ENCODE measurements around the gene MBD2. TPM values are rescaled to one million over a fixed set of nuclear protein-coding genes. Genes with fewer than 3 reads are reported as not detected.
A peak's percentile ranks its signal among the peaks of the same experiment; 100 is the strongest.
"Not testable (repeated sequence)": the region's sequence is repeated elsewhere in the genome, so short reads cannot be mapped to it uniquely, and the experiment has no call there.

Gene MBD2
- total and polyA plus RNA-seq, 8 donors: 62.3 to 89.6 (median 76.3) TPM

DNA sequence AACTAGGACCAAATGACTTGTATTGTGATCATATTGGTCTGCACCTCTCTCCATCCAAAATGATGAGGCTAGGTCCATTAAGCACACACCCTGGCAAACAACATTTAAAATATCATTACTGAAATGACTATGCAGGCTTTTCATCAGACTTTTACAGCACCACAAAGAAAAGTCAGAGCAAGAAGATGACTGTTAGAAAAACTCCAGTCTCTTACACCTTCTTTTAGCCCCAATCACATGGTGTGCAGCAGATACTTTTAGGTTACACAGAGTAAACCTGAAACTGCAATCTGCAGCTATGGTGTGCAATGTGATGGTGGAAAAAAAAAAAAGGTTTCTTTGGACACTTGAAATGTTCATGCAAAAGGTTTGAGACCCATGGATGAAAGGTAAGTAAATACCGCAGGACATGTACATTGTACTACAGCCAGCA lies 39.5 kb upstream of the MBD2 start:
- ATAC-seq (no peak), DNase-seq (peak in 1 of 4 donors; percentile 33)
- H3K27ac ChIP-seq: no peak overlapping the region
- H3K4me1 ChIP-seq: peaks cover 0 to 45% of the 10 kb centered on the region in 2 donors
- intact Hi-C loops (cut with DNase I): no loop called here
- TF ChIP-seq, protein P1, sequence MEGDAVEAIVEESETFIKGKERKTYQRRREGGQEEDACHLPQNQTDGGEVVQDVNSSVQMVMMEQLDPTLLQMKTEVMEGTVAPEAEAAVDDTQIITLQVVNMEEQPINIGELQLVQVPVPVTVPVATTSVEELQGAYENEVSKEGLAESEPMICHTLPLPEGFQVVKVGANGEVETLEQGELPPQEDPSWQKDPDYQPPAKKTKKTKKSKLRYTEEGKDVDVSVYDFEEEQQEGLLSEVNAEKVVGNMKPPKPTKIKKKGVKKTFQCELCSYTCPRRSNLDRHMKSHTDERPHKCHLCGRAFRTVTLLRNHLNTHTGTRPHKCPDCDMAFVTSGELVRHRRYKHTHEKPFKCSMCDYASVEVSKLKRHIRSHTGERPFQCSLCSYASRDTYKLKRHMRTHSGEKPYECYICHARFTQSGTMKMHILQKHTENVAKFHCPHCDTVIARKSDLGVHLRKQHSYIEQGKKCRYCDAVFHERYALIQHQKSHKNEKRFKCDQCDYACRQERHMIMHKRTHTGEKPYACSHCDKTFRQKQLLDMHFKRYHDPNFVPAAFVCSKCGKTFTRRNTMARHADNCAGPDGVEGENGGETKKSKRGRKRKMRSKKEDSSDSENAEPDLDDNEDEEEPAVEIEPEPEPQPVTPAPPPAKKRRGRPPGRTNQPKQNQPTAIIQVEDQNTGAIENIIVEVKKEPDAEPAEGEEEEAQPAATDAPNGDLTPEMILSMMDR (IDR thresholded peaks at IDR 0.05): no peak
- no peaks in the 10 kb centered on the region for H3K9me3 ChIP-seq
- no peaks in the 10 kb centered on the region for H3K27me3 ChIP-seq
- H3K36me3 ChIP-seq: no peaks in the 10 kb centered on the region
- no peak overlapping the region for H3K4me3 ChIP-seq

DNA sequence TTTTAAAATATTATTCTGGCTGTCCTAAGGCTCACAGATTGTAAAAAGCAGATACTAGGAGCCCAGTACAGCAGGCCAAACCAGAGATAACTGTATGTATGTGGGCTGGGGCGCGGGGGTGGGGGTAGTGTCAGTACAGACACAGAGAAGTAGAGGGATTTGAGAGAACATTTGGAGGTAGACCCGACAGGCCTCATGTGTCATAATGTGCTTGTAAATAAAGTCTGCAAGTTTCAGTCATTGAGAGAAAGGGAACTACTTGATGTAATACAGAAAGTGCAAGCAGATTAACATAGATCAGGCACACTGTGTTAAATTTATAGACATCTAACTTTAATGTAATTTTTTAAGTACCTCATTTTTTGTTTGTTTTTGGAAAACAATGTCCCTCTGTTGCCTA lies 37.4 kb upstream of the MBD2 start:
- no peak for DNase-seq
- no peaks in the 10 kb centered on the region for H3K9me3 ChIP-seq
- no peaks in the 10 kb centered on the region for H3K36me3 ChIP-seq
- intact Hi-C loops (cut with DNase I): no loop called here
- H3K27me3 ChIP-seq: no peaks in the 10 kb centered on the region
- TF ChIP-seq, protein P1 (IDR thresholded peaks at IDR 0.05): no peak
- no peak overlapping the region for H3K4me3 ChIP-seq
- H3K4me1 ChIP-seq: peaks cover 0 to 55% of the 10 kb centered on the region in 2 donors
- ATAC-seq: peak; percentile 51
- peak overlapping the region; percentile 11 to 82 for H3K27ac ChIP-seq

DNA sequence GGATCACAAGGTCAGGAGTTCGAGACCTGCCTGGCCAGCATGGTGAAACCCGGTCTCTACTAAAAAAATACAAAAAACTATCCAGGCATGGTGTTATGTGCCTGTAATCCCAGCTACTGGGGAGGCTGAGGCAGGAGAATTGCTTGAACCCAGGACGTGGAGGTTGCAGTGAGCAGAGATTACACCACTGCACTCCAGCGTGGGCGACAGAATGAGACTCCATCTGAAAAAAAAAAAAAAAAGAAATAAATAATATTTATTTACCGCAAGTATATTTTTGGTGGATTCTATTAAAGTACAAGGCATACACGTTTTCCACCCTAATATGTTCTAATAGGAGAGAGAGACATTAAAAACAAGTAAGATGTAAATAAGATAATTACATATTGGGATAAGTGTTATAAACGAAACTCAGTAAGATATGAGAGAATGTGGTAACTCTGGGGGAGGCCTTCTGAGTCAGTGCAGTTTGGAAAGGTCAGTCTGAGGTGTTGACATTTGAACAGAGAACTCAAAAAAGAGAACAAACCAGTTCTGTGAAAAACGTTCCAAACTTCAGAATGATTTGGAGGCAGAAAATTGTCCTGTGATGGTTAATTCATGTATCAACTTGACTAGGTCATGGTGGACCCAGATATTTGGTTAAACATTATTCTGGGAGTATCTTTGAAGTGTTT lies 36.1 kb upstream of the MBD2 start:
- no peaks in the 10 kb centered on the region for H3K36me3 ChIP-seq
- TF ChIP-seq, protein P1 (IDR thresholded peaks at IDR 0.05): no peak
- H3K27ac ChIP-seq: peak overlapping the region in 1 of 2 donors; percentile 82
- ATAC-seq (peak; percentile 88), DNase-seq (peak in 1 of 4 donors; percentile 53)
- peaks cover 0 to 61% of the 10 kb centered on the region in 2 donors for H3K4me1 ChIP-seq
- intact Hi-C loops (cut with DNase I): no loop called here
- H3K27me3 ChIP-seq: no peaks in the 10 kb centered on the region
- H3K4me3 ChIP-seq: no peak overlapping the region
- no peaks in the 10 kb centered on the region for H3K9me3 ChIP-seq

DNA sequence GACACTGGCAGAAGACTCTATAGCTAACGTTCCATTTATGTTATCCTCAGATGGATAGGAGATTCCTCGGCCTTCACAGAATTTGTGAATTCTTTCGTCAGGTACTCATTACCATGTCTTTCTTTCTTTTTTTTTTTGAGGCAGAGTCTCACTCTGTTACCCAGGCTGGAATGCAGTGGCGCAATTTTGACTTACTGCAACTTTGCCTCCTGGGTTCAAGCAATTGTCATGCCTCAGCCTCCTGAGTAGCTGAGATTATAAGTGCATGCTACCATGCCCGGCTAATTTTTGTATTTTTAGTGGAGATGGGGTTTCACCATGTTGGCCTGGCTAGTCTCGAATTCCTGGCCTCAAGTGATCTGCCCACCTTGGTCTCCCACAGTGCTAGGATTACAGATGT lies 33.3 kb upstream of the MBD2 start:
- DNase-seq; H3K9me3 ChIP-seq; ATAC-seq; intact Hi-C loops (cut with DNase I); H3K4me3 ChIP-seq; H3K27me3 ChIP-seq; H3K36me3 ChIP-seq: not testable (repeated sequence)
- H3K27ac ChIP-seq: peak overlapping the region in 1 of 2 donors; percentile 67
- peaks cover 0 to 61% of the 10 kb centered on the region in 2 donors for H3K4me1 ChIP-seq

DNA sequence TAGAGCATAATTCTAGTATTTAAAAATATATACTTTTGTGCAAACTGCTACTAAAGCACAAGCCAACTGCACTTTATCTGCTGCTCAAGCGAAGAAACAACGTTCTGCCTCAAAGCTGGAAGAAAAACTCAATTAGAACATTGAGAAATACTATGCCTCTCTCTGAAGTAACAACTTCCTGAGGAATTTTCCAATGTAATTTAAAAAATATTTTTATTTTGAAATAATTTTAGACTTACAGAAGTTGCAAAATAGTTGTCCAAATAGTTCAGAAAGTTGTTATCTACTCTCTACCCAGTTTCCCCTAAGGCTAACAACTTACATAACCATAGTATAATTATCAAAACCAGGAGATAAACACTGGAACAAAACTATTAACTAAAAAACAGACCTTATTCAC lies 32.5 kb upstream of the MBD2 start:
- Histone ChIP-seq H3K27ac (peak overlapping the region in 1 of 2 donors; percentile 67), H3K9me3 (no peaks in the 10 kb centered on the region), H3K4me1 (peaks cover 0 to 60% of the 10 kb centered on the region in 2 donors), H3K4me3 (no peak overlapping the region), H3K36me3 (no peaks in the 10 kb centered on the region), H3K27me3 (no peaks in the 10 kb centered on the region)
- intact Hi-C loops (cut with DNase I): no loop called here
- no peak for DNase-seq
- ATAC-seq: no peak
- TF ChIP-seq, protein P1 (IDR thresholded peaks at IDR 0.05): no peak

DNA sequence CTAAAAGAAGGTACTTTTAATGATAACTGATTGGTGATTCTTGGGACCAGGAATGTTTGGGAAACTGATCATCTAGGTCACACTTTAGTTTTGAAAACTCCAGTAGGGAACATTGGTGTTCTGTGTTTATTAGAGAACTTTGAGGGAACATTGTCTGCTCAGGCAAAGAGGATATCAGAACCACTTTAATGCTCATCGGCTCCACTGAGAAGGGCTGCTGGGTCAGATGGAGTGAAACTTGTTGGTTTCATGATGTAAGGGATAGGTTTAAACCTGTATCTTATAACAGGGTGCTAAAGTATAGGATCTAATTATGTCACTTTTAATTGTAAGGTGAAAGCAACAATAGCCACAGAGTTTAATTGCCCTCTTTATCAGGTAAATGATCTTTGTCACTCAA lies 30.7 kb upstream of the MBD2 start:
- no peak overlapping the region for H3K27ac ChIP-seq
- intact Hi-C loops (cut with DNase I): no loop called here
- ATAC-seq (no peak), DNase-seq (no peak)
- peaks cover 0 to 58% of the 10 kb centered on the region in 2 donors for H3K4me1 ChIP-seq
- TF ChIP-seq, protein P1 (IDR thresholded peaks at IDR 0.05): no peak
- no peaks in the 10 kb centered on the region for H3K9me3 ChIP-seq
- no peaks in the 10 kb centered on the region for H3K27me3 ChIP-seq
- no peaks in the 10 kb centered on the region for H3K36me3 ChIP-seq
- H3K4me3 ChIP-seq: no peak overlapping the region
